Endothelial cell of umbilical vein (primary cell): ENCODE data around the gene STRA6. TPM values are rescaled to one million over a fixed set of nuclear protein-coding genes. Genes with fewer than 3 reads are reported as not detected.

ENCODE experiments used
- BruUV-seq: library from RNA; stranded (reverse); fragments of 400-500 nt; replicated peaks from 2 replicates; lab custom pipeline; 2021; lab: Mats Ljungman, UMichigan
- CTCF ChIA-PET: fragments of 300-600, 350-600 bp; sonication (Branson Sonifier 250); formaldehyde crosslinking; loops from one replicate; lab custom pipeline; 2021; ENCODE audit warnings: antibody characterized with exemption, inconsistent platforms; lab: Charles Lee
- POLR2A ChIA-PET: fragments of 300-600, 350-600 bp; sonication (Branson Sonifier 250); formaldehyde crosslinking; loops from one replicate; lab custom pipeline; 2021; ENCODE audit warnings: antibody characterized with exemption, inconsistent platforms; lab: Charles Lee
- DNase-seq: peaks from one replicate; pipeline ENCODE4 v3.0.0-alpha.2; 2011; ENCODE audit warnings: low read depth, low spot score
- FAIRE-seq: peaks from 2 replicates; lab custom pipeline; 2011; peaks lifted over from hg19 to GRCh38; lab: Jason Lieb, UNC
- H2AFZ ChIP-seq: 2 replicates; pipeline ENCODE4 v1.6.0; 2012; ENCODE audit warnings: low read depth, low read length, control low read depth, inconsistent platforms
- H3K27ac ChIP-seq: 2 replicates; pipeline ENCODE4 v1.5.1; 2011; ENCODE audit warnings: low read depth, mild to moderate bottlenecking, control low read depth, low read length, moderate library complexity; ENCODE audit not compliant: insufficient read depth
- H3K27me3 ChIP-seq, 2 experiments: 2 replicates each; pipeline versions ENCODE4 v1.6.0 to v1.6.1; 2011; ENCODE audit warnings: low read length in 2 of 2, mixed read lengths in 1 of 2; ENCODE audit not compliant: control insufficient read depth in 2 of 2, insufficient read depth in 2 of 2
- H3K36me3 ChIP-seq, 2 experiments: 2 replicates in 1 of 2; 3 replicates in 1 of 2; pipeline ENCODE4 v1.5.1; 2011; ENCODE audit warnings: low read length in 2 of 2, mild to moderate bottlenecking in 1 of 2, moderate library complexity in 1 of 2; ENCODE audit not compliant: control insufficient read depth in 2 of 2, insufficient read depth in 2 of 2; ENCODE audit errors: extremely low read depth in 1 of 2
- H3K4me1 ChIP-seq: 3 replicates; pipeline ENCODE4 v1.5.1; 2011; ENCODE audit warnings: mild to moderate bottlenecking, low read length; ENCODE audit not compliant: control insufficient read depth, insufficient read depth; ENCODE audit errors: extremely low read depth
- H3K4me2 ChIP-seq: 2 replicates; pipeline ENCODE4 v1.6.1; 2011; ENCODE audit warnings: low read length, control low read depth, mixed read lengths; ENCODE audit not compliant: insufficient read depth
- H3K4me3 ChIP-seq, 3 experiments: fragments of 200-600 bp in 1 of 3; sonication (generic), shearing (Covaris generic) in 1 of 3; replicated peaks in 1 of 3; 2 replicates each; pipeline ENCODE4 v1.5.1; 2011 to 2016; ENCODE audit warnings: control low read depth in 3 of 3, low read length in 3 of 3, mild to moderate bottlenecking in 2 of 3, inconsistent platforms in 1 of 3, low read depth in 1 of 3, moderate library complexity in 1 of 3; ENCODE audit not compliant: insufficient read depth in 1 of 3
- H3K79me2 ChIP-seq: 2 replicates; pipeline ENCODE4 v1.6.0; 2012; ENCODE audit warnings: low read length, inconsistent platforms; ENCODE audit not compliant: control insufficient read depth, insufficient read depth
- H3K9ac ChIP-seq: replicated peaks from 2 replicates; pipeline ENCODE3; 2011; ENCODE audit warnings: low read length, control low read depth; ENCODE audit not compliant: insufficient read depth; ENCODE audit errors: extremely low read depth
- H3K9me1 ChIP-seq: replicated peaks from 3 replicates; pipeline ENCODE4 v1.6.0; 2011; ENCODE audit warnings: mild to moderate bottlenecking, low read length; ENCODE audit not compliant: control insufficient read depth, insufficient read depth; ENCODE audit errors: extremely low read depth
- H3K9me3 ChIP-seq: replicated peaks from 2 replicates; pipeline ENCODE4 v1.5.1; 2012; ENCODE audit warnings: low read length, inconsistent platforms; ENCODE audit not compliant: control insufficient read depth, insufficient read depth
- H4K20me1 ChIP-seq: replicated peaks from 2 replicates; pipeline ENCODE3; 2011; ENCODE audit warnings: mild to moderate bottlenecking, low read length; ENCODE audit not compliant: control insufficient read depth, insufficient read depth; ENCODE audit errors: extremely low read depth
- CTCF ChIP-seq, 2 donors: IDR thresholded peaks; 1 replicate in 1 of 2; 2 replicates in 1 of 2; pipeline ENCODE4 v1.5.1; 2011; ENCODE audit warnings: low read length in 2 of 2, mild to moderate bottlenecking in 2 of 2, moderate library complexity in 2 of 2, control low read depth in 1 of 2, inconsistent platforms in 1 of 2, low read depth in 1 of 2; ENCODE audit not compliant: insufficient read depth in 1 of 2; ENCODE audit errors: extremely low read depth in 1 of 2
- EZH2 ChIP-seq: IDR thresholded peaks from 2 replicates; pipeline ENCODE4 v1.6.1; 2012; ENCODE audit warnings: borderline replicate concordance, low read depth, mild to moderate bottlenecking, moderate library complexity, low read length, inconsistent platforms; ENCODE audit not compliant: severe bottlenecking
- FOS ChIP-seq: IDR thresholded peaks from 2 replicates; pipeline ENCODE4 v1.6.1; 2011; ENCODE audit warnings: mild to moderate bottlenecking, low read length, moderate library complexity, borderline replicate concordance; ENCODE audit not compliant: insufficient read depth
- GATA2 ChIP-seq: IDR thresholded peaks from 2 replicates; pipeline ENCODE4 v1.7.0; 2011; ENCODE audit warnings: low read depth, mild to moderate bottlenecking, moderate library complexity, mixed read lengths, low read length; ENCODE audit not compliant: insufficient read length, insufficient read depth
- JUN ChIP-seq: IDR thresholded peaks from 2 replicates; pipeline ENCODE4 v1.6.1; 2011; ENCODE audit warnings: borderline replicate concordance, low read depth; ENCODE audit not compliant: insufficient read length, insufficient read depth
- MYC ChIP-seq: IDR thresholded peaks from one replicate; pipeline ENCODE4 v1.6.1; 2011; ENCODE audit warnings: mild to moderate bottlenecking, low read depth, low read length
- POLR2A ChIP-seq: IDR thresholded peaks from 2 replicates; pipeline ENCODE4 v1.6.1; 2012; ENCODE audit warnings: low read depth, mild to moderate bottlenecking, control low read depth, low read length
- POLR2AphosphoS5 ChIP-seq: IDR thresholded peaks from 2 replicates; pipeline ENCODE4 v1.6.1; 2012; ENCODE audit warnings: low read depth, mild to moderate bottlenecking, control low read depth, low read length, moderate library complexity; ENCODE audit not compliant: insufficient read depth
- dilution Hi-C: fragments of 300-500 bp; cut with MboI; formaldehyde crosslinking; loops from one replicate; pipeline ENCODE4 v1.15.0; 2019; ENCODE audit warnings: low sequenced_read_pairs; ENCODE audit not compliant: extremely low pct_ligation_motif_present
- intact Hi-C: fragments of 100-400 bp; cut with micrococcal nuclease; formaldehyde crosslinking; loops from one replicate; pipeline ENCODE4 v1.10.0; 2022
- polyA plus RNA-seq, 4 experiments: library from polyadenylated mRNA; depleted of rRNA in 3 of 4; stranded (reverse) in 3 of 4; unstranded in 1 of 4; fragments of >200 nt; gene quantifications; 2 replicates each; pipeline versions ENCODE4 v1.2.1 to v1.2.3, GENCODE V29; 2011 to 2012; ENCODE audit warnings: missing spikeins in 1 of 4
- total RNA-seq: library from RNA; stranded (reverse); gene quantifications from 2 replicates; pipeline ENCODE4 v1.2.3, GENCODE V29; 2021
- TF ChIP-seq, protein P1 (sequence below): IDR thresholded peaks from 2 replicates; pipeline ENCODE4 v1.6.1; 2011; ENCODE audit not compliant: insufficient read depth, insufficient read length

Gene STRA6
- total and polyA plus RNA-seq, 2 donors (not counting 3 experiments of a cell fraction or from before 2014, with no cell fraction given) = not detected

- no peak overlapping the region for H2AFZ ChIP-seq
- H3K9me3 ChIP-seq = no peaks in the 10 kb centered on the region
- FAIRE-seq = no peak
- no peak overlapping the region for H3K9ac ChIP-seq
- H3K27ac ChIP-seq = no peak overlapping the region
- H3K79me2 ChIP-seq = no peaks in the 10 kb centered on the region
- ChIA-PET CTCF (interaction anchor here (1.0 to 1.5 kb wide), 2 partner anchors 10 to 12 kb away, joined by 3 to 4 read pairs; no protein-coding TSS in a partner anchor), POLR2A (interaction anchor here (0.6 kb wide), 1 partner anchor 14 kb away, joined by 6 read pairs; no protein-coding TSS in a partner anchor)
- intact Hi-C loops (no loop called here), dilution Hi-C loops (no loop called here)
- peaks cover 6 to 14% of the 10 kb centered on the region in 2 experiments for H3K27me3 ChIP-seq
- TF ChIP-seq GATA2 = no peak
- TF ChIP-seq FOS = no peak
- no peak for TF ChIP-seq JUN
- no peak for TF ChIP-seq EZH2
- TF ChIP-seq MYC = no peak
- no peak for TF ChIP-seq POLR2A
- TF ChIP-seq, protein P1, sequence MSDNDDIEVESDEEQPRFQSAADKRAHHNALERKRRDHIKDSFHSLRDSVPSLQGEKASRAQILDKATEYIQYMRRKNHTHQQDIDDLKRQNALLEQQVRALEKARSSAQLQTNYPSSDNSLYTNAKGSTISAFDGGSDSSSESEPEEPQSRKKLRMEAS = no peak
- TF ChIP-seq POLR2AphosphoS5 = no peak
- TF ChIP-seq CTCF (IDR thresholded peaks at IDR 0.05; ENCODE audit: extremely low read depth in 1 of 2, insufficient read depth in 1 of 2, low read depth in 1 of 2, low read length in 2 of 2) = no peak
- no peak overlapping the region for H3K4me2 ChIP-seq
- H3K9me1 ChIP-seq = no peaks in the 10 kb centered on the region
- no peaks in the 10 kb centered on the region for H3K36me3 ChIP-seq
- H3K4me3 ChIP-seq = no peak overlapping the region
- no peaks in the 10 kb centered on the region for H4K20me1 ChIP-seq
- DNase-seq = no peak
- H3K4me1 ChIP-seq = no peaks in the 10 kb centered on the region
- no TSS peak for BruUV-seq
These were observed 47.7 kb upstream of the STRA6 start for GRCh38 chr15:74250266-74250665.
